ENCODE results near the gene TNMD.

Gene TNMD

DNA sequence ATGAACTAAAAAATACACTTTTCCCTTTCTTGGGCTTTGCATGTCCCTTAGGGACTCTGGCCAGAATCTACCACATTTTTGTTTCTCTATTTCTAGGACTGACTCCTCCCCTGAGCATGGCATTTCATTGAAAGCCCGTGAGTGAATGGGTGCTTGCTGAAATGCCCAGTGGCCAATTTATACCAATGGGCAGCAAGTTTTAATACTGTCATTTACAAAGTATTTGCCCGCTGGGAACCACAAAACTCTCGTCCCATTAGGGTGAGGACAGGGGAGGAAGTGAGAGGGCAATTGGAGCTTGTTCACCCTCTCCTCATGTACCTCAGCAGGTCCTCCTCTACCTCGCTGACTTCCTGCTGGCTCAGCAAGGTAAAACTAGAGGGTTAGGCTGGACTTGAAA, 60.4 kb downstream of the TNMD start:
- no peak for DNase-seq

DNA sequence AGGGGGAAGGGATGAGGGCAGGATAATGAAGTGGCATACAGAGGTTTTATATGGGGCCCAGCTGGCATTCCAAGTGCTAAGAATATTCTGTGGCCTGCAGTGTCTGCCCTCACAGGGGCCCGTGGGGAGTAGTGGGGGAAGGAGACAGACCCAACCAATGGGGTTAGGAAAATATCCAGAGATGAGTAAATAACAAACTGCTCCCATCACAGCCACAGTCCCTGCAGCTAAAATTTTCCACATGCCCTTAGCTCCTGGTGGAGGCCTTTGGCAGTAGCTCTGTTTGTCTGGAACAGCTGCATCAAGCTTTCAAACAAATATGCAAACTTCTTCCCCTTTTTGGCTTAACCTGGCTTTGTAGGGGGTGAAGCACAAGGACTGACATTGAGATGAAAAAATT, 62.4 kb downstream of the TNMD start:
- no peak for DNase-seq

DNA sequence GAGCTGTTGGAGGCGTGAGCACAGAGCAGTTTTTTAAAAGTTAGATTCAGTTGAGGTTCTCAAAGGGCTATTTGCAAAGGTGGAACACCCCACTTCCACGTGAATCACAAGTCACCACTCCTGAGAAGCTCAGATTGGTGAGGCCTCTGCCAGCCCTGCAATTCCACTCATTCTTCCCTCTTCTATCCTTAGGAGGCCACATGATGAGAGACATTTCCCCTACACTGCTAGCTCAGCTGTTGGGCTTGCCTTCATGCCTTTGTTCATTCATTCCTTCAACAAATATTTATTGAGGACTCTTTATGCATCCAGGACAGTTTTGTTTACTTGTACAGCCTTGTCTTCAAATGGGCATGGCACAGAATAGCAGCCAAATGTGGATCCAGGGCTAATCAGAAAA, 63.0 kb downstream of the TNMD start:
- no peak for DNase-seq

DNA sequence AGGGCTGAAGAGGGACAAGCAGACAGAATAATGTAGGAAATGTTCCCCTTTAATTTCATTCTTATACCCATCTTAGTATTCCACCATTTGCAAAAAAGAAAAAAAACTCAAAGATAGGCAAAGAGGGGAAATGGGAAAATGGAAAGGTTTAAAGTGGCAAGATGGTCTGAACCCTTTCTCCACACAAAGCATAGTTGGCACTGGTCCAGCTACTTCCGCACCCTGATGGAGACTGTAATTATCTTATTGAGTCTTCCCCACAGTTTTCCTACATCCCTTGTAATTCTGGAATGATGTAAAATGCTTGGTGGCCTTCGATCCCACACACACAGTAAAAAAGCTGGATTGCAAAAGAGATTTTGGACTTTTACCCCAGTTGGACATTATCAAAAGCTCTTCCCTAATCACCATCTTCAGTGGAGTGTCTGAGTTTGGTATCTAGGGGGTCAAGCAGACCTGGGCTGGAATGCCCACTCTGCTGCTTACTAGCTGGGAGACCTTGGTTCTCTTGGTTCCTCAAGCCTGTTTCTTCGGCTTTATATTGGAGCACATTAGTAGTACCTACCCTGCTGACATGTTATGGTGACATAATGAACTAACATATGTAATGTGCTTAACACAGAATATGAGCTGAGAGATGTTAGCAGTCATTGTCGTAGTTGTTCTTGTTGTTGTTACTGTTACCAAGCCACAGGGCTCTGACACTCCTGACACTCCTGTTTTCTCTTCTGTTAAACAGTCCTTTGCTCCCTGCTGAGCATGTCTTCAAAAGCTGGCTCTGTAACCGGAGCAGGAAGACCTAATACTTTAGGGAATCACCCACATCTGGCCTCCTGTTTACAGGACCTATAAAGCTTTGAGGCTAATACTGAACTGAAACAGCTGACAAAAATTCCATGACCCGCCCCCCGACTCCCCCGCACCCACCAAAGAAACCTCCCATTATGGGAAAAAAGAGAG, 64.0 kb downstream of the TNMD start:
- DNase-seq: no peak
